ENCODE data around the gene RBM33.

RBM33 gene

GRCh38 chr7:155669717-155670505 lies 25.4 kb downstream of the RBM33 start:
- H3K4me3 ChIP-seq (ENCODE audit: low read depth, low read length): no peak overlapping the region
- DNase-seq (ENCODE audit: low read depth): no peak
- no peak for TF ChIP-seq CTCF (IDR thresholded peaks at IDR 0.05; ENCODE audit: low read depth, low read length, missing control alignments)

- no peak for DNase-seq (ENCODE audit: low read depth)
- TF ChIP-seq CTCF (IDR thresholded peaks at IDR 0.05; ENCODE audit: low read depth, low read length, missing control alignments): no peak
- no peak overlapping the region for H3K4me3 ChIP-seq (ENCODE audit: low read depth, low read length)
These were observed 26.1 kb downstream of the RBM33 start for GRCh38 chr7:155670521-155670920.

- no peak for TF ChIP-seq CTCF (IDR thresholded peaks at IDR 0.05; ENCODE audit: low read depth, low read length, missing control alignments)
- H3K4me3 ChIP-seq (ENCODE audit: low read depth, low read length): no peak overlapping the region
- DNase-seq (ENCODE audit: low read depth): no peak
These were observed 30.1 kb downstream of the RBM33 start for GRCh38 chr7:155674556-155674955.

DNA sequence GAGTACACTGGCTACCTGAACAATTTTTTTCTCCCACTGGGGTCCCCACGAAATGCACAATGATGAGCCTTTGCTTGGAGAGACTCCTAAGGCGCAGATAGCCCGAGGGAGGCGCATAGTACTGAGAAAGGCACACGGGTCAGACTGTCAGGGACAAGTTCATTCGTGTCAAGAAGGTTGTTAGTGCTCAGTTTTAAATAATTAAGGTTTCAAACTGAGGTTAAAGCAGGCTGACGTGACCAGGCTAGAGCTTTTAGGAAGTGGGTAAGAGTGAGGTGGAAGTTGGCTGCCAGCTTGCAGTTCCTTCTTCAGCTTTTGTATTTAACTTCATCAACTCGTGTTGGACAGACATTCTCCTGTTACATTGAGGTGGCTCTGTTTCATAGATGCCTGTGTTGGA lies 31.6 kb downstream of the RBM33 start:
- no peak for DNase-seq (ENCODE audit: low read depth)

DNA sequence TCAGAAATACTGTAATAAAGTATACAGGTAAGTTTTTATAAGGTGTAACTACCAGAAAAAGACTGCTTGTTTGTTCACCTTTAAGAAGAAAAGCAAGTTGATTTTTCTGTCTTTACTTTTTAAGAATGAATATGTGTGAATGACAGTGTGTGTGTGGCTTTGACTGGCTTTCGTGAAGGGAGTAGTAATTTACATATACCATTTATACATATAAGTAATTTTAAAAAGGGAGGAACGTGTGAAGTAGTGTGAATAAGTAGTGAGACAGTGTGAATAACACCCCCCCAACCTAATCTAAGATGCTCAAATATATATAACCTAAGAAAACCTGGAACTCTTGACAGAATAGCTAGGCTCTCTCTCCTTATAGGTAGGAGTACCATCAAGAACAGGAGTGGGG lies 33.2 kb downstream of the RBM33 start:
- DNase-seq (ENCODE audit: low read depth): no peak
- no peak overlapping the region for H3K4me3 ChIP-seq (ENCODE audit: low read depth, low read length)
- TF ChIP-seq CTCF (IDR thresholded peaks at IDR 0.05; ENCODE audit: low read depth, low read length, missing control alignments): no peak

More for the DNA sequence above, 31.6 kb downstream of the RBM33 start:
- no peak overlapping the region for H3K4me3 ChIP-seq (ENCODE audit: low read depth, low read length)
- no peak for TF ChIP-seq CTCF (IDR thresholded peaks at IDR 0.05; ENCODE audit: low read depth, low read length, missing control alignments)

- H3K4me3 ChIP-seq (ENCODE audit: low read depth, low read length): no peak overlapping the region
- DNase-seq (ENCODE audit: low read depth): no peak
- no peak for TF ChIP-seq CTCF (IDR thresholded peaks at IDR 0.05; ENCODE audit: low read depth, low read length, missing control alignments)
These were observed 35.7 kb downstream of the RBM33 start for GRCh38 chr7:155680124-155680523.

GRCh38 chr7:155680864-155681263 lies 36.4 kb downstream of the RBM33 start:
- DNase-seq (ENCODE audit: low read depth): no peak
- no peak for TF ChIP-seq CTCF (IDR thresholded peaks at IDR 0.05; ENCODE audit: low read depth, low read length, missing control alignments)
- H3K4me3 ChIP-seq (ENCODE audit: low read depth, low read length): no peak overlapping the region

Measured in GM12864 (cell line).